GM04504 (cell line): ENCODE measurements around the gene OR6B2.
"Not testable (repeated sequence)": the region's sequence is repeated elsewhere in the genome, so short reads cannot be mapped to it uniquely, and the experiment has no call there.

Experiments used
- DNase-seq: peaks from one replicate; pipeline ENCODE4 v3.0.0-alpha.2; 2012; ENCODE audit warnings: low read depth

The OR6B2 gene

DNA sequence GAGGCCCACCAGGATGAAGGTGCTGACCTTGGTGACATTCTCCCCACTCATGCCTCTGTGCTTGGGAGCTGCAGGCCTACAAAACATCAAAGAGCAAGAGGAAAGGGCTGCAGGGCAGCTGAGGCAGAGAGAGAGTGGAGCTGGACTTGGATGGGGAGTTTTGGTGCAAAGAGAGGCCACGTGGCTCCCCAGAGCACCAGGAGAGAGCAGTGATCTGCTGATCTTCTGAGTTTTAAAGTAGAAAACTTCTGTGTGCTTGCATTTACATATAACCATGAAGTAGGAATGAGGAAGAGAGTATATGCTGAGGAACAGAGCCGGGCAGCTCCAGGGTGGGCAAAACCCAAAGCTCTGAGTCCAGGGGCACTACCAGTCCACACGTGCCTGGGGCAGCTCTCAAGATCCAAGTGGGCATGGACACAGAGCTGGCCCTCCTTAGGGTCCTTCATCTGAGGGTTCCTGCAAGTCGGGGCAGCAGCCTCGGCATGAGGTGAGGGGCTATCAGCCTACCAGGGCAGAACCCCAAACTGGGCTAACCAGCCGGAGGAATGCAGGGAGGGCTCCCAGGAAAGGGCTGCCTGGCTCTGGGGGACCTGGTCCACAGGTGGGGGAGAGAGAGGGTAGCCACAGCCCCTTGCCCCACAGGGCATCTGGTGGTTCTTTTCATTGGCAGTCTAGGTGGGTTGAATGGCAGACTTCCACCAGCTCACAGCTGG is at the start of gene OR6B2:
Gene OR6B2 (minus strand): TSS at position 51 of the 716 bp plus-strand sequence. CDS start 0 bp downstream, at position 51.
- no peak for DNase-seq

- DNase-seq, result no peak
Observed at GRCh38 chr2:240078631-240079030, 48.4 kb upstream of the OR6B2 start.

- DNase-seq, result no peak
Observed at GRCh38 chr2:240077442-240077841, 47.2 kb upstream of the OR6B2 start.

DNA sequence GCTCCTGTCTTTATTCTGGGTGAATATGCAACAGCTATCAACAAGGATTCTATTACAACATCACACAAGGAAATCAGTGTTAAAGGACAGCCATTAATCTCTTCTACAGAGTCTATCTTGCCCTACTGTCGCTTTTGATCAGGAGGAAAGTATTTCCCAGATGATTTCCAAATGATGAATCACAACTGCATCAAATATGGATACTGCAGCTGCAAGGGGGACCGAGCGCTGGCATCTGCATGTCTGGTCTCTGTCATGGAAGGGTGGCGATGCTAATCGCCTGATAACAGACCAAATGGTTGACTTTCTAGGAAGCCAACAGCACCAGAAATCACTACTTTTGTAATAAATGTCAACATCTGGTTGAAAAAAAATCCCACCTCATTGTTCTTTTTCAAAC is 44.3 kb upstream of the OR6B2 start:
- no peak for DNase-seq

DNA sequence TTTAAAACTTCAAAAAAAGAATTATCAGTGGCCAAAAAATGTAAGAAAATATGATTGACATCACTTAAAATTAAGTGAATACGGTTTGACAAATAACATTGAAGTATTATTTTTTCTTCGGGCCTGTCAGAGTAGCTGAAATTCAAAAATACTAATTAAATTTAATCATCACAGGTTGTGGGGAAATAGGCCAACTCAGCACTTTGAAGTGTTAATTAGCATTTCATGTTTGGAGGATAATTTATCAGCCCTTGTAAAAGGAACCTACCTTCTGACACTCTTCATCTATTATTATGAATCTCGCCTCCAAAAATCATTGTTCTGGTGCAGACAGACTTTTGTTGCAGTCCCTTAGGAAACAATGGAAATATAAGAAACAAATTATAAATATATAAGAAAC is 40.7 kb upstream of the OR6B2 start:
- DNase-seq, result no peak

GRCh38 chr2:240069829-240070228 is 39.6 kb upstream of the OR6B2 start:
- no peak for DNase-seq

DNA sequence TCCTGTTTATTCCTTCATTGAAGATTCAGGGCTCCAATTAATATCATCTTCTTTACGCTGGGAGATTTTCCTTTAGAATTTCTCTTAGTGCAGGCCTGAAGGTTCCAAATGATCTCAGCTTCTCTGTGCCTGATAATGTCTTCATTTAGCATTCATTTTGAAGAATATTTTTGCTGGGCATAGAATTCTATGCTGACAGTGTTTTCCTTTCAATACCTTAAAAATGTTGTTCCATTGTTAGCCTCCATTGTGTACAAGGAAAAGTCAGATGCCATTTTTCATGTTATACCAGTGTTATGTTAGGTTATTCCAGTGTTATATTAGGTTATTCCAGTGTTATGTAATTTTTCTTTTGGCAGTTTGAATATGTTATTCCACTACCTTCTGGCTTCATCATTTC is 38.0 kb upstream of the OR6B2 start:
- DNase-seq, result no peak

DNA sequence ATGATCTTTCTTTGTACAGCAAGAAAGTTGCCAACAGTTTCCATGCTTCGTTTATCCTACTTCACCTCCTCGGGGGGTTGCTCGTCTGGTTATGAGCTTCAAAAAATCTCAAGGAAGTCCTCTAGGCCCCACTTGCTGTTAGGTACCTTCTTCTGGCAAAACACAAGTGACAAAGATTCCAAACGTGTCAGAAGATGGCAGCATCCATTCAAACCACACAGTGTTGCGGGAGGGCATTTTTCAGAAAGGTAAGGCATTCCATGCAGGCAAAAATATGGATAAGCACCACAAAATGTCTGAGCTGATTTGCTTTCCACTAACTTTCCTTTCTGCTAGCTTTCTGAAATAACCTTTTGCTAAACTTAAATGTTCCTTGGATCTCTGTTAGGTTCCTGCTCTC is 36.3 kb upstream of the OR6B2 start:
- DNase-seq, result no peak

DNA sequence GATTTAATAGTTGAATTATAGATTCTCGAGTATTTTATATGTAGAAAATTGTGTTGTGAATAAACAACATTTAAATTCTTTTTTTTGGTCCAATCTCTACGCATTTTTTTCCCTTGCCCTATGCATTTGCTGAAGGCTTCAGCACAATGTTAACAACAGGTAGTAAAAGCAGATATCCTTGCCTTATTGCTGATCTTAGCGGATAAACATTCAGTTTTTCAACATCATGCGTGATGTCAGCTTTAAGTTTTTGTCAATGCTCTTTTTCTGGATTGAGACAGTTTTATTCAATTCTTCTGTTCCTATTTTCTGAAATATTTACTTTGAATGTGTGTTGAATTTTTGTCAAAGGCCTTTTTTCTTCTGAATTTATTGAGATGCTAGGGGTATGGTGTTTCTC is 34.7 kb upstream of the OR6B2 start:
- no peak for DNase-seq

DNA sequence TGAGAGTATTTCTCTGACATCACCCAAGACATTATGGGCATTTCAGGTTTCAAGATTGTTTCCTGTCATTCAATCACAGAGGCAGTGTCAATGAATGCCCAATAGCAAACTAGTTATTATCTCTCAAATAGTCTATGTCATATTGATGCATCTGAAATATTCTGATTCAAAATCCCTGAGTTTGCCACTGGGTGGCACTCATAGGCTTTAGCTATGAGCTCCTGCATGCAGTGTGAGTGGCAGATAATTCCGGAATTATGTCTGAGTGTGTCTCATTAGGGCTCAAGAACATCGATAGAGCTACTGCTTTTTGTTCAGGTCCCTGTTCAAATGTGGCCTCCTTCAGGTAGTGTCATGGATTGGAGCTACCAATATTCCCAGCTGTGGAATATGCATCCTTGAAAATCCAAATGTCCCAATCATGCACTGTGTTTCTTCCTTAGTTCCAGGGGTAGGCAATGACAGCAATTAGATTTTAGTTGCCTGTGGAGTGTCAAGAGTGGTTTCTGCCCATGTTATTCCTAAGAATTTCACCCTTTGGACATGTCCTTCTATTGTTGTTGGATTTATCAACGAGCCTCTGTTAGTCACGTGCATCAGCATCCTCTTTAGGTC is 30.9 kb upstream of the OR6B2 start:
- DNase-seq, result peak; percentile 28

GRCh38 chr2:240056678-240057077 is 26.4 kb upstream of the OR6B2 start:
- no peak for DNase-seq

GRCh38 chr2:240055177-240055917 is 25.1 kb upstream of the OR6B2 start:
- DNase-seq, result no peak

GRCh38 chr2:240053173-240054155 is 23.2 kb upstream of the OR6B2 start, which contains the start of gene OR6B3:
OR6B3 (minus strand) TSS chr2:240053521.
- no peak for DNase-seq

- DNase-seq, result no peak
Observed at GRCh38 chr2:240052524-240052923, 22.3 kb upstream of the OR6B2 start.

DNA sequence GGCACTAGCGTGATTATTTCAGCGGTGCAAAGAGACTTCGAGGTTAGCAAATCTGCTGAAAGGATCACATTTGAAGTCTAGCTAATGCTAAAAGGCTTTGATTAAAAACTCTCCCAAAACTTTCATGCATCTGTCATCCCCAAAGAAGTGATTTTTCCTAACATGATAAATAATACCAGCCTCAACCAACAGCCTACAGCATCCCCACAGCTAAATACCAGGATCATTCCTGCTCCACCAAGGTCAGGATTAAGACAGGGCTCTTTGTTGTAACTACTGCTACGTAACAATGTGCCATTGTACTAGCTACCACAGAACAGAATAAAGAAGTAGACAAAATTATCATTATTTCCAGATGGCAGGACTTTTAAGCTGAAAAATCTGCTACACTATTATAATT is 21.5 kb upstream of the OR6B2 start:
- DNase-seq, result no peak

DNA sequence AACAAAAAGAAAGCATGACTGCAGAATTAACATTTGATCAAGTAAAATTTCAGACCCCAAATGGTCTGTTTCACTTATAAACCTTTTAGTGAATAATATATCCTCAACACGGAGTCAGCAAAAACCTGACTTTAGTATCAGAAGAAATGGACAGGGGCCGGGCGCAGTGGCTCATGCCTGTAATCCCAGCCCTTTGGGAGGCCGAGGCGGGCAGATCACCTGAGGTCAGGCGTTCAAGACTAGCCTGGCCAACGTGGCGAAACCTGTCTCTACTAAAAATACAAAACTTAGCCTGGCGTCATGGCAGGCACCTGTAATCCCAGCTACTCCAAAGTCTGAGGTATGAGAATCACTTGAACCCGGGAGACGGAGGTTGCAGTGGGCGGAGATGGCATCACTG is 20.0 kb upstream of the OR6B2 start:
- DNase-seq, result no peak

DNA sequence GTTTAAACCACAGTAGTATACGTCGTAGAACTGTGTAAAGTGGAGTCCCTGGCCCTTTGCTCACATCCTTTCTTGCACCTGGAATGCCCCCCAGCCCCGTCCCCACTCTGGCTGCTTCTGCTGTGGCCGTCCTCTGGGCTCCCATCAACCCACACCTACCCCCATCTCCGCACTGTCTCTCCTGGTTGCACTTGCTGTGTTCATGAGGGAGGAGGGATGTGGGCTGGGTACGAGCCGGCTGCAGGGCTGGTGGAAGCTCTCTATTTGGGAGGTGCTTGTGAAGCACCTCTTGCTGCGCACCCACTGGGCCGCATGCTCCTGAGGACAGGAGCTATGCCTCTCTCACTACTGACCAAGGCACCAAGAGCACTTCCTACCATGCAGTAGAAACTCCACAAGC is 18.0 kb upstream of the OR6B2 start:
- DNase-seq, result no peak

GRCh38 chr2:240045098-240045497 is 14.9 kb upstream of the OR6B2 start:
- DNase-seq, result no peak

DNA sequence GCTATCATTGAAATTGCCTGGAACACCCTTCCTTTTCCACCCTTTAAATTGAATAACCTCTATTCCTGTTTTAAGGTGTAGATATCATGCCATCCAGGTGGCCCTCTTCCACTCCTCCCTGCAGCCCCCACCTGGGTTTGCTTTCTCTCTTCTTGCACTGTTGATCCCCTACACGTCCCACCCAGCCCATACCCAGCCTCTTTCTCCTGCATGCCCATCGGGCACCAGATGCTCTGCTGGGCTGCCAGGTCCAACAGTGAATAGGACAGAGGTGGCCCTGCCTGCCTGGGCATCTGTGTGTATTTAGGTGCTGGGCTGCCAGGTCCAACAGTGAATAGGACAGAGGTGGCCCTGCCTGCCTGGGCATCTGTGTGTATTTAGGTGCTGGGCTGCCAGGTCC is 13.9 kb upstream of the OR6B2 start:
- DNase-seq, result not testable (repeated sequence)

DNA sequence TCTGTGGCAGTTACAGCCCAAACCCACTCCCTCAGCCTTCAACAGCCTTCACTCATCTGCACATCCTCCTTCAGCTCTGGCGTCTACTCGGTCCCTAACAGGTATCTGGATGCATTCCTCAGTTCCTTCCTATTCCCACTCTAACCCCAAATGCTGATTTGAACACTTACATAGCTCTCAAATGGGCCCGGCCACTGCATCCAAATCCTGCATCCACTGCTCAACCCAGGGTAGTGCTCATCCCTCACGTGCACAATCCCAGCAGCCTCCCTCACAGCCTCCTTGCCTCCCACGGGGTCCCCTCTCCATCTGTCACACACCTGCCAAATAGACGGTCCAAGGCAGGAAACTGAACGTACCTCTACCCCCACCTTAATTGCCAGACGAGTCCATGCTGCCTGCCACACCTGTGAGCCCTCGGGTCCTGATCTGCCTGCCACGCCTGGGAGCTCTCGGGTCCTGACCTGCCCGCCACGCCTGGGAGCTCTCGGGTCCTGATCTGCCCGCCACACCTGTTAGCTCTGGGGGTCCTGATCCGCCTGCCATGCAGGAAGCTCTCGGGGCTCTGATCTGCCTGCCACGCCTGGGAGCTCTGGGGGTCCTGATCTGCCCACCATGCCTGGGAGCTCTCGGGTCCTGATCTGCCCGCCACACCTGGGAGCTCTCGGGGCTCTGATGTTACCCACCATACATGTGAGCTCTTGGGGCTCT is 13.2 kb upstream of the OR6B2 start:
- DNase-seq, result no peak

DNA sequence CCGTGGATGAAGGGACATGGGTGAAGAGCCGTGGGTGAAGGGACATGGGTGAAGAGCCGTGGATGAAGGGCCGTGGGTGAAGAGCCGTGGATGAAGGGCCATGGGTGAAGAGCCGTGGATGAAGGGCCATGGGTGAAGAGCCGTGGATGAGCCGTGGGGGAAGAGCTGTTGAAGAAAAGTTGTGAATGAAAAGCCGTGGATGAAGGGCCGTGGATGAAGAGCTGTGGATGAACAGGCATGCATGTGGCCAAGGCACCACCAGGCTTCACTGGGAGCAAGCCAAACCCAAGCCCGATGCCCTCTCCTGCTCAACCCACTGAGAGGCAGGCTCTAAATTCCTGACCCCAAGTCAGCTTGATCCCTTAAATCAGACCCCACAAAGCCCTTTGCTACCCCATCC is 12.5 kb upstream of the OR6B2 start:
- DNase-seq, result no peak
